Right ventricle myocardium superior (tissue), 1 donor: ENCODE results near the gene FBXO48. TPM values are rescaled to one million over a fixed set of nuclear protein-coding genes. Genes with fewer than 3 reads are reported as not detected.
"Not testable (repeated sequence)": the region's sequence is repeated elsewhere in the genome, so short reads cannot be mapped to it uniquely, and the experiment has no call there.

Experiments used
- ATAC-seq: fragments of 200-7000 bp; cut with Tn5 transposase; one replicate; pipeline ENCODE4 v1.9.1; 2020; ENCODE audit warnings: mild to moderate bottlenecking; ENCODE audit not compliant: poor library complexity
- DNase-seq: peaks from one replicate; pipeline ENCODE4 v3.0.0-alpha.2; 2020
- intact Hi-C: fragments of 100-400 bp; cut with DNase I; formaldehyde crosslinking; loops from one replicate; pipeline ENCODE4 v1.11.2; 2022
- total RNA-seq: library from RNA; stranded (reverse); fragmentation: NEBNext Ultra II Directional; extraction: Animal tissue kit (Norgen Biotek cat#: 25700); gene quantifications from one replicate; pipeline ENCODE4 v1.2.1, GENCODE V29; 2021
- donor health status: DM: no; HTN: yes; CAD: no; lungs with severe emphysema.

Gene FBXO48
- total RNA-seq, 1 donor from 2014 or later = 1.1 TPM

- DNase-seq = no peak
- intact Hi-C loops = no loop called here
- ATAC-seq = no peak
These were observed 20.0 kb downstream of the FBXO48 start for GRCh38 chr2:68447118-68447517.

GRCh38 chr2:68446425-68446824 lies 20.7 kb downstream of the FBXO48 start:
- DNase-seq, intact Hi-C loops, ATAC-seq: not testable (repeated sequence)

- no peak for ATAC-seq
- no peak for DNase-seq
- intact Hi-C loops = loop anchor here (5.0 kb wide), 3 partner anchors 80 to 320 kb away; no protein-coding TSS in a partner anchor
These were observed 25.1 kb downstream of the FBXO48 start for GRCh38 chr2:68441994-68442322.

- DNase-seq (peak; percentile 80), ATAC-seq (peak; percentile 94)
- intact Hi-C loops = loop anchor here (5.0 kb wide), 3 partner anchors 79 to 319 kb away; no protein-coding TSS in a partner anchor
These were observed 25.7 kb downstream of the FBXO48 start for GRCh38 chr2:68441179-68441993.

- ATAC-seq (no peak), DNase-seq (peak; percentile 36)
- intact Hi-C loops = no loop called here
These were observed 28.4 kb downstream of the FBXO48 start for GRCh38 chr2:68438455-68439303.

GRCh38 chr2:68436270-68436669 lies 30.8 kb downstream of the FBXO48 start:
- intact Hi-C loops = no loop called here
- DNase-seq (no peak), ATAC-seq (no peak)

- peak; percentile 30 for ATAC-seq
- intact Hi-C loops = no loop called here
These were observed 31.5 kb downstream of the FBXO48 start for GRCh38 chr2:68435615-68436014.

GRCh38 chr2:68434981-68435380 lies 32.1 kb downstream of the FBXO48 start:
- ATAC-seq (no peak), DNase-seq (no peak)
- intact Hi-C loops = no loop called here

More at GRCh38 chr2:68435615-68436014, 31.5 kb downstream of the FBXO48 start:
- no peak for DNase-seq

GRCh38 chr2:68432696-68433658 lies 34.1 kb downstream of the FBXO48 start:
- intact Hi-C loops = no loop called here
- peak; percentile 37 for DNase-seq
- no peak for ATAC-seq

GRCh38 chr2:68431316-68431972 lies 35.6 kb downstream of the FBXO48 start:
- DNase-seq (peak; percentile 39), ATAC-seq (no peak)
- intact Hi-C loops = no loop called here

GRCh38 chr2:68429311-68429826 lies 37.7 kb downstream of the FBXO48 start:
- intact Hi-C loops = loop anchor here (5.0 kb wide), 1 partner anchor 47 kb away; no protein-coding TSS in a partner anchor
- no peak for DNase-seq
- no peak for ATAC-seq

- intact Hi-C loops = loop anchor here (5.0 kb wide), 1 partner anchor 46 kb away; no protein-coding TSS in a partner anchor
- ATAC-seq (no peak), DNase-seq (no peak)
These were observed 38.3 kb downstream of the FBXO48 start for GRCh38 chr2:68428746-68429145.

- ATAC-seq = no peak
- intact Hi-C loops = loop anchor here (5.0 kb wide), 1 partner anchor 46 kb away; no protein-coding TSS in a partner anchor
- no peak for DNase-seq
These were observed 39.0 kb downstream of the FBXO48 start for GRCh38 chr2:68428126-68428525.

GRCh38 chr2:68426848-68427579 lies 40.1 kb downstream of the FBXO48 start:
- intact Hi-C loops = loop anchor here (5.0 kb wide), 1 partner anchor 45 kb away; no protein-coding TSS in a partner anchor
- ATAC-seq (no peak), DNase-seq (no peak)

GRCh38 chr2:68426446-68426845 lies 40.6 kb downstream of the FBXO48 start:
- intact Hi-C loops = loop anchor here (5.0 kb wide), 1 partner anchor 44 kb away; no protein-coding TSS in a partner anchor
- no peak for ATAC-seq
- DNase-seq = no peak

- DNase-seq = no peak
- intact Hi-C loops = loop anchor here (5.0 kb wide), 1 partner anchor 43 kb away; no protein-coding TSS in a partner anchor
- ATAC-seq = no peak
These were observed 41.6 kb downstream of the FBXO48 start for GRCh38 chr2:68425503-68425902.
